ENCODE data around the gene CELF4.
A peak's percentile ranks its signal among the peaks of the same experiment; 100 is the strongest.

Gene CELF4

GRCh38 chr18:37309059-37309458 is 256.5 kb downstream of the CELF4 start:
- H3K9me3 ChIP-seq (ENCODE audit: severe bottlenecking) = no peaks in the 10 kb centered on the region
- no peak overlapping the region for H3K27ac ChIP-seq
- H3K27me3 ChIP-seq (ENCODE audit: insufficient read depth, low read depth, severe bottlenecking) = no peaks in the 10 kb centered on the region
- H3K36me3 ChIP-seq = no peaks in the 10 kb centered on the region
- TF ChIP-seq CTCF (IDR thresholded peaks at IDR 0.05; ENCODE audit: low read depth, low read length) = no peak
- H3K4me3 ChIP-seq (ENCODE audit: low read depth, low read length) = no peak overlapping the region
- DNase-seq = no peak

GRCh38 chr18:37307181-37307580 is 258.4 kb downstream of the CELF4 start:
- H3K36me3 ChIP-seq = no peaks in the 10 kb centered on the region
- no peak overlapping the region for H3K4me3 ChIP-seq (ENCODE audit: low read depth, low read length)
- H3K9me3 ChIP-seq (ENCODE audit: severe bottlenecking) = no peaks in the 10 kb centered on the region
- no peak for DNase-seq
- no peak overlapping the region for H3K27ac ChIP-seq
- no peaks in the 10 kb centered on the region for H3K27me3 ChIP-seq (ENCODE audit: insufficient read depth, low read depth, severe bottlenecking)
- TF ChIP-seq CTCF (IDR thresholded peaks at IDR 0.05; ENCODE audit: low read depth, low read length) = no peak

- DNase-seq = no peak
- H3K4me3 ChIP-seq (ENCODE audit: low read depth, low read length) = no peak overlapping the region
- TF ChIP-seq CTCF (IDR thresholded peaks at IDR 0.05; ENCODE audit: low read depth, low read length) = no peak
- H3K27ac ChIP-seq = no peak overlapping the region
- H3K9me3 ChIP-seq (ENCODE audit: severe bottlenecking) = no peaks in the 10 kb centered on the region
- no peaks in the 10 kb centered on the region for H3K36me3 ChIP-seq
- no peaks in the 10 kb centered on the region for H3K27me3 ChIP-seq (ENCODE audit: insufficient read depth, low read depth, severe bottlenecking)
Observed at GRCh38 chr18:37306432-37306831, 259.2 kb downstream of the CELF4 start.

- Histone ChIP-seq H3K4me3 (ENCODE audit: low read depth, low read length) (no peak overlapping the region), H3K27me3 (ENCODE audit: insufficient read depth, low read depth, severe bottlenecking) (no peaks in the 10 kb centered on the region), H3K27ac (no peak overlapping the region), H3K9me3 (ENCODE audit: severe bottlenecking) (no peaks in the 10 kb centered on the region), H3K36me3 (no peaks in the 10 kb centered on the region)
- DNase-seq = no peak
- no peak for TF ChIP-seq CTCF (IDR thresholded peaks at IDR 0.05; ENCODE audit: low read depth, low read length)
Observed at GRCh38 chr18:37305066-37305465, 260.5 kb downstream of the CELF4 start.

GRCh38 chr18:37304012-37304680 is 261.5 kb downstream of the CELF4 start:
- Histone ChIP-seq H3K9me3 (ENCODE audit: severe bottlenecking) (no peaks in the 10 kb centered on the region), H3K27ac (no peak overlapping the region), H3K4me3 (ENCODE audit: low read depth, low read length) (no peak overlapping the region), H3K27me3 (ENCODE audit: insufficient read depth, low read depth, severe bottlenecking) (no peaks in the 10 kb centered on the region), H3K36me3 (no peaks in the 10 kb centered on the region)
- no peak for TF ChIP-seq CTCF (IDR thresholded peaks at IDR 0.05; ENCODE audit: low read depth, low read length)
- no peak for DNase-seq

GRCh38 chr18:37303009-37303408 is 262.6 kb downstream of the CELF4 start:
- DNase-seq = peak; percentile 30
- Histone ChIP-seq H3K4me3 (ENCODE audit: low read depth, low read length) (no peak overlapping the region), H3K27ac (no peak overlapping the region), H3K36me3 (no peaks in the 10 kb centered on the region), H3K9me3 (ENCODE audit: severe bottlenecking) (no peaks in the 10 kb centered on the region), H3K27me3 (ENCODE audit: insufficient read depth, low read depth, severe bottlenecking) (no peaks in the 10 kb centered on the region)
- TF ChIP-seq CTCF (IDR thresholded peaks at IDR 0.05; ENCODE audit: low read depth, low read length) = no peak
